NCI-H2196 treated with DMSO at 0.1 percent for 48 hours (cell line): Measurements from ENCODE around the gene UIMC1.
"Not testable (repeated sequence)": the region's sequence is repeated elsewhere in the genome, so short reads cannot be mapped to it uniquely, and the experiment has no call there.

Experiments used
- DNase-seq: peaks from one replicate; lab custom pipeline; 2025; ENCODE audit not compliant: unreplicated experiment; lab: John Stamatoyannopoulos, UW

The UIMC1 gene

DNA sequence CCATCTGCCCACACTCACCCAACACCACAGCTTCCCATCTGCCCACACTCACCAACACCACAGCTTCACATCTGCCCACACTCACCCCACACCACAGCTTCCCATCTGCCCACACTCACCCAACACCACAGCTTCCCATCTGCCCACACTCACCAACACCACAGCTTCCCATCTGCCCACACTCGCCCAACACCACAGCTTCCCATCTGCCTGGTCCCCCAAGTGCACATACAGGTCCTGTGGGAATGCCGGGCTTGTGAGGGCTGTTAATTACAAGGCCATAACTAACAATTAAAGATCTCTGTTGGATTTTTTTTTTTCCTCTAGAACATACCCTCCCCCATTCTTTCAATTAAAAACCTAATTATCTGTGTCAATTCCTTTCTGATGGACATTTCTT lies 133.6 kb downstream of the UIMC1 start:
- DNase-seq: not testable (repeated sequence)

- DNase-seq: not testable (repeated sequence)
Measured at GRCh38 chr5:176872586-176872985, 134.0 kb downstream of the UIMC1 start.

DNA sequence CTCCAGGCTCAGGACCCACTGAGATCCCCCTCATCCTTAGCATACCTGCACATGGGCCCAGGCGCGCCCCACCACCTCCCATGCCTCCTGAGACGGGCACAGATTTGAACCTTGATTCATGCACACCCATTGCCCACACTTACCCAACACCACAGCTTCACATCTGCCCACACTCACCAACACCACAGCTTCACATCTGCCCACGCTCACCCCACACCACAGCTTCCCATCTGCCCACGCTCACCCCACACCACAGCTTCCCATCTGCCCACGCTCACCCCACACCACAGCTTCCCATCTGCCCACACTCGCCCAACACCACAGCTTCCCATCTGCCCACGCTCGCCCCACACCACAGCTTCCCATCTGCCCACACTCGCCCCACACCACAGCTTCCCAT lies 135.9 kb downstream of the UIMC1 start:
- DNase-seq: not testable (repeated sequence)

- DNase-seq: no peak
Measured at GRCh38 chr5:176870110-176870591, 136.4 kb downstream of the UIMC1 start.

DNA sequence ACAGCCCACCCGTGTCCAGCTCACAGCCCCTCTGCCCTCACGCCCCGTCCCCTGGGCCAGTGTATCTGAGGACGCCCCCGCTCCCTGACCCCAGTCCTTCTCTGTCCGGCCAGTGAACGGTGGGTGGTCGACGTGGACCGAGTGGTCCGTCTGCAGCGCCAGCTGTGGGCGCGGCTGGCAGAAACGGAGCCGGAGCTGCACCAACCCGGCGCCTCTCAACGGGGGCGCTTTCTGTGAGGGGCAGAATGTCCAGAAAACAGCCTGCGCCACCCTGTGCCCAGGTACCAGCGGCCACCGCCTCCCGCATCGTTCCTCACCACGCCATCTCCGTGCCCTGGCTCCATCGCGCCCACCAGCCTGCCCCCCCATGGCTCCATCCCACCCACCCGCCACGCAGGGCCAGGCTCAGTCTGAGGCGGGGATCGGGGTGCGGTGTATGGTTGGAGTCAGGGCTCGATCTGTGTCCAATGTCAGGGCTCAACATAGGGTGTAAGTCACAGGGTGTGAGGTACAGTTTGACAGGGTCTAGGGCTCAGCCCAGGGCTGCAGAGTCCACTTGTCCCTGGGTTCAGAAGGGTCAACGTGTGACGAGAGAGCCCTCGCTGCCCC lies 137.0 kb downstream of the UIMC1 start:
- DNase-seq: no peak

DNA sequence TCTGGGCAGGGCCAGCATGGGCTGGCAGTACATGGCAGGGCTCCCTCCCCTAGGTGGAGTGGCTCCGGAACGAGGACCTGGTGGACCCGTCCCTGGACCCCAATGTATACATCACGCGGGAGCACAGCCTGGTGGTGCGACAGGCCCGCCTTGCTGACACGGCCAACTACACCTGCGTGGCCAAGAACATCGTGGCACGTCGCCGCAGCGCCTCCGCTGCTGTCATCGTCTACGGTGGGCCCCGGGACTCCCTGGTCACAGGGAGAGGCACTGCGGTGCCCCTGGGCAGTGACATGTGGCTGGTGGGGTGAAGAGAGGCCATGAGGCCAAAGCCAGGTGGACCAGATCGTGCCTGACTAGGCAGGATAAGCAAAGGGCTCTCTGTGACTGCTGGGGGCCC lies 137.8 kb downstream of the UIMC1 start:
- no peak for DNase-seq

- no peak for DNase-seq
Measured at GRCh38 chr5:176868126-176868525, 138.5 kb downstream of the UIMC1 start.

- no peak for DNase-seq
Measured at GRCh38 chr5:176866707-176867310, 139.8 kb downstream of the UIMC1 start.

DNA sequence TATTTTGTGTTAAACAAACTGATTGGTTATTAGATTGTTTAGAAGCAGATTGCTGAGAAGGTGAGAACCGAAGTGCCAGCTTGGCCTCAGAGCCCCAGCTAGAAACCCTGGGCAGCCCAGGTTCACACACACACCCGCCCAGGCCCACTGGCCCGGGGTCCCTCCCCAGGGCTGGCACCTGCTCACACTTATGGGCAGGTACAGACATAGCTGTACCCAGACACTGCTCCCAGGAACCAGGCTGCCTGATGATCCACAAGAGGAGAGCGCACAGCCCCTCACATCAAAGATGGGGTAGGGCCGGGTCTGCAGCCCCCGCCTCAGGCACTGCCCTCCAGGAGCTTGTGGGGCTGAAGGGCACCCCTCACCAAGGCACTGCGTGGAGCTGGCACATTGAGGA lies 140.6 kb downstream of the UIMC1 start:
- DNase-seq: no peak

GRCh38 chr5:176864755-176865154 lies 141.8 kb downstream of the UIMC1 start:
- DNase-seq: no peak

- DNase-seq: no peak
Measured at GRCh38 chr5:176863765-176864098, 142.8 kb downstream of the UIMC1 start.

DNA sequence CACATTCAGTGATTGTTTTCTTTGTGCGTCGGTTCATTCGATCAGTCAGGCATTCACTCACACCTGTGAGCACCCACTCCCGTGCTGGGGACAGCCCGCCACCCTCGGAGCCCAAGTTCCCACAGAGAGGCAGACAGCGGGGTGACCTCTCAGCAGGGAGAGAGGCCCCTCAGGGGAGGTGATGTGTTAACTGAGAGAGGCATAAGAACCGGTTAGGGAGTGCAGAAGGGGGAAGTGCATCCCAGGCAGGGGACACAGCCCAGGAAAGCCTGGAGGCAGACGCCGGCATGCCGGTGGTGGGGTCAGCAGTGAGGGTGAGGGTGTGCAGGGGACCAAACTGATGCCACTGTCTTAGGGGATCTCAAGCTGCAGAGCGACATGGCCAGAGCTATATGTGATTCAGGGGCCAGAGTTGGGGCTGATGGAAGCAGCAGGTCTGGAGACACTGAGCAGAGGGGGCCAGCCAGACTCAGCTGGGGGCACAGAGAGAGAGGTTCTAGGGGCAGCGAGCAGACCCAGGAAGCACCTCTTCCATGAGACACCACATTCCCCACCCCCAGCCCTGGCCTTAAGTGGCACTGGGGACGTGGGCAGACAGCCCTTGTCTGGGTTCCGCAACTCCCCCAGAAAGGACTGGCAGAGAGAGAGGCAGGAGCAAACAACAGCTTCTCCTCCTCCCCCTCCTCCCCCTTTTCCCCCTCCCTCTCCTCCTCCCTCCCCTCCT lies 143.4 kb downstream of the UIMC1 start:
- DNase-seq: no peak

DNA sequence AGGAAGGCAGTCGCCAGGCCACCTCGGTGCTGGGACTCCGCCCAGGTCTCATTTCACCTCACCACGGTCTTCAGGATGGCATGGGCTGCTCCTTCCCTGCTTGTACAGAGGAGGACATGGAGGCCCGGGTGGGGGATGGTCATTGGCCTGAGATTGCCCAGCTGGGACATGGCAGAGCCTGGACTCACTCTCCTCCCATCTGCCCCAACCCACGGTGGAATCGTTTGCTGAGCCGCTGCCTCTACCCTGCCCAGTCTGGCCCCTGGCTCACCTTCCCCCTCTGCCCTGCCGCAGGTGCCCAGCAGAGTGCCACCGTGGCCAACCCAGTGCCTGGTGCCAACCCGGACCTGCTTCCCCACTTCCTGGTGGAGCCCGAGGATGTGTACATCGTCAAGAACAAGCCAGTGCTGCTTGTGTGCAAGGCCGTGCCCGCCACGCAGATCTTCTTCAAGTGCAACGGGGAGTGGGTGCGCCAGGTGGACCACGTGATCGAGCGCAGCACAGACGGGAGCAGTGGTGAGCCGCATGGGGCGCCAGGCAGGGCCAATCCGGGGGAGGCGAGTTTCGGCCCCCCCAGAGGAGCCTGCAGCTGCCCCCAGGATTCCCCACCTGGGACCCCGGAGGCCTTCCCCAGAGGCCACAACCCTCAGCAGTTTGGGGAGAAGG lies 144.1 kb downstream of the UIMC1 start:
- DNase-seq: no peak

DNA sequence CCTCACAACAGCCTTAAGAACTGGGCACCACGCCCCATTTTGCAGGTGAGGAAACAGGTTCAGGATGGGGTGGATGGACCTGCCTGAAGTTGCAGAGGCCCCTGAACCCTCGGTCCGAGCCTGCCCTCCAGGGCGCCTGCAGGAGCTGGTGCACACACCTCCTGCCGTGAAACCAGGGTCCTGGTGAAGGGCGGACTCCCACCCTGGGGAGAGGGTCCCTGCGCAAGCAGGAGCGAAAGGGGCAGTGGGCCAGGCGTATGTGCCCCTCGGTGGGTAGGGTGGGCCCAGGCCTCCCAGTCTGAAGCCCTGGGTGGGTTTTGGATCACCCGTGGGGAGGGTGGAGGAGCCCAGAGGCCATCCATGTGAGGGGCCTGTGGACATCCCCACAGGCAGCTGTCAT lies 145.3 kb downstream of the UIMC1 start:
- no peak for DNase-seq

DNA sequence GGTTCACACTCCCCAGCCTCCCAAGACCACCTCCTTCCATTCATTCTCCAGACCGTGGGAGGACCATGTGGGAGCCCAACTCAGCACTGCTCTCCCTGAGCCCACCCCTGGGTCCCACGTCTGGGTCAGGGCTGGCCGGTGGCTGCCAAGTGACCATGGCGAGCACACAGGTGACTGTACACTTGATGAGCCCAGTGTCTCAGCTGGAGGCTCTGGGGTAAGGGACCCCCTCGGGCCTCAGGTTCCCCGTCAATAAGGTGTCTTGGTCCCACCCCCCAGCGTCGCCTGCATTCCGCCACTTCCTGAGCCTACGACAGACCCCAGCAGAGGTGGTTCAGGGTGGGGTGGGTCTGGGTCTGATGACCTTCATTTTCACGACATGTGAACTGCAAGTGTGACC lies 146.2 kb downstream of the UIMC1 start:
- no peak for DNase-seq

DNA sequence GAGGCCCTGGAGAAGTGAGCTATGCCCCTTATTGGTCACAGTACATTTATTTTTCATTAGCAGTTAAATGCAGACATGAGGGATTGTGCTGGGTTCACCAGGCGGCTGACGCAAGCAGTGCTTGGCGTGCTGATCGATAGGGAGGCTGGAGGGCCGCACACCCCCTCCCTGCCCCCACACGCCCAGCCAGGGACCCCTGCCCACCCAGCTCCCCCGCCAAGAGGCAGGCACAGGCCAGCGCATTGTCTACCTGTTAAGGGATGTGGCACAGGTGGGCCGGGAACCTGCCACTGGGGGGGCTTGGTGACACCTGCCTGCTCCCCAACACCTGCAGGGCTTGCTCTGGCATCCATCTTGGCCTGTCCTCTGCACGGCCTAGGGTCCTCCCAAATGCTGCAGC lies 146.7 kb downstream of the UIMC1 start:
- DNase-seq: no peak

DNA sequence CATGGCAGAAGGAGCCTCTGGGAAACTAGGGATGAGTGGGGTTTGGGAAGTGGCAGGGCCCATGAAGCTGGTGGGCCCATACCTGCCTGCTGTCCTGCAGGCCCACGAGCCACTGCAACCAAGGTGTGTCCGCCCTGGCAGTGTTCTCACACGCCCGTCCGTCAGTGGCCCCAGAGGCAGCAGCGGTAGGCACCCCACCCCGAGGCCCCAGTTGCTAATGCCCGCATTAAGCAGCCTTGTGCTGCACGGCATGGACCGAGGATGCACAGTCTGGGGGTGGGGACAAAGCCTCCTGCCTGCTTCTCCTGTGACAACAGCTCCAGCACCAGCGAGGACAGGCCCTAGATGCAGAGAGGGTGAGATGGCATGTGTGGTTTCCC lies 148.7 kb downstream of the UIMC1 start:
- no peak for DNase-seq

DNA sequence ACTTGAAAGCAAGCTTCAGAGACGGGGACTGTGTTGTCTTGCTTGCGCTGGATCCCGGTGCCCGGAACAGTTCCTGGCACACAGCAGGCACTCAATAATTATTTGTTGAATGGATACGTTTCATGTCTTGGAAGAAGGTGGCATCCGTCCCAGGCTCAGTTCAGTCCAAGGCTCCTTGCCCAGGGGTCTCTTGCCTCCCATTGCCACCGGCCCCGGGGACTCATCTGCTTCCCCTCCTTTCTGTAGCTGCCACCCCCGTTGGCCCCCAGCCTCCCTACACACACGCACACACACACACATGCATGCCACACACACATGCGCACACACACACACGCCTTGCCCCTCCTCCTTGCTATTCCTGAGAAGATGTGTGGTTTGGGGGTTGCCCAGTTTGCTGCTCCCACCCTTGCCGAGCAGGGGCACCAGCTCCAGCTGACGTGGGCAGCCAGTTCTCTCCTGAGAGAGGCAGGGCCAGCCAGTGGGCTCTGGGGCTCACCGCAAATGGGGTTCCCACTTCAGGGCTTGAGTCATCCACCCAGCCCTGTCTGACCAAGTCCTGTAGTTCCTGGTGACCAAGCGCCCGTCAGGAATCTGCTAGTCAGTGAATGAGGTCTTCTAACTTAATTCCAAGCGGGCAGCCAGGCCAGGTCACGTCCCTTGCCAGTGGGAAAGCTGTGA lies 149.2 kb downstream of the UIMC1 start:
- DNase-seq: no peak

GRCh38 chr5:176856746-176857145 lies 149.8 kb downstream of the UIMC1 start:
- no peak for DNase-seq

DNA sequence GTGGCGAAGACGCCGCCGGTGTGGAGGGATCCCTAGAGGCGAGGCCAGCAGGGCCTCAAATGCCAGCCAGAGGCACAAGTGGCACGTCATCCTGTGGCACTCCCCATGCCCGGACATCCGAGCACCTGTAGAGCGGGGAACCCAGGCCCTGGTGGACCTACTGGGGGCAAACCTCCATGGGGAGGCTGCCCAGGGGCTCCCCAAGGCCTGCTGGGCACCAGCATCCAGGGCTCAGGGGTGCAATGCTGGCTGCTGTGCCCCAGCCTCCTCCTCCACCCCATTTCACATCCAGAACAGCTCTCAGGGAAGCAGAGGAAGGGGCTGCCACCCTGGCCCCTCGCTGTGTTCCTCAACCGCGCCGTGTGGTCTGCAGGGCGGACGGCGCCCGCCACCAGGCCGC lies 151.0 kb downstream of the UIMC1 start:
- DNase-seq: no peak
